Heart left ventricle (tissue), 13 donors: ENCODE results near the gene FAU.

Experiments used
- POLR2A ChIP-seq, 2 donors: fragments of 450-650 bp; IDR thresholded peaks; one replicate each; pipeline ENCODE4 v1.6.1; 2017; ENCODE audit warnings: antibody characterized with exemption in 2 of 2, mild to moderate bottlenecking in 2 of 2, moderate library complexity in 2 of 2
- TF ChIP-seq, protein P1 (sequence below), 12 donors: fragments of 200-600 bp; sonication (generic) in 4 of 12; IDR thresholded peaks; one replicate each; pipeline versions ENCODE4 v1.5.0 to v1.8.0; 2018 to 2022; ENCODE audit warnings: antibody characterized with exemption in 12 of 12, mild to moderate bottlenecking in 5 of 12
- donor health status: ischemic (EF 13 %, LVEDD 7.1; RV severe dilation, severe dysfunction).
- donor health status: DM: no; HTN: yes; CAD: no.
- donor health status: DM: no; HTN: no; CAD: no.
- donor health status: ischemic (EF 25% LVEDD 6.9; RV normal size, moderate dysfunction).
- donor health status: ischemic (EF 25% LVEDD 5.7; RV mildly dilated, moderate dysfunction).
- donor health status: ischemic (EF 35%, LVEDD 5.7; RV mildly dilated, moderate dysfunction).
- donor health status: nonischemic (EF 11% LVEDD 7.7; RV severe dilation, severe dysfunction).
- donor health status: DM: yes; HTN: yes; CAD: no.
- donor health status: PGD.
- donor health status: ischemic (EF 29% LVEDD 5.4; RV normal size, mild dysfunction).
- donor health status: nonischemic (EF 23%, LVEDD 6.1; RV moderate dilation, normal function).

DNA sequence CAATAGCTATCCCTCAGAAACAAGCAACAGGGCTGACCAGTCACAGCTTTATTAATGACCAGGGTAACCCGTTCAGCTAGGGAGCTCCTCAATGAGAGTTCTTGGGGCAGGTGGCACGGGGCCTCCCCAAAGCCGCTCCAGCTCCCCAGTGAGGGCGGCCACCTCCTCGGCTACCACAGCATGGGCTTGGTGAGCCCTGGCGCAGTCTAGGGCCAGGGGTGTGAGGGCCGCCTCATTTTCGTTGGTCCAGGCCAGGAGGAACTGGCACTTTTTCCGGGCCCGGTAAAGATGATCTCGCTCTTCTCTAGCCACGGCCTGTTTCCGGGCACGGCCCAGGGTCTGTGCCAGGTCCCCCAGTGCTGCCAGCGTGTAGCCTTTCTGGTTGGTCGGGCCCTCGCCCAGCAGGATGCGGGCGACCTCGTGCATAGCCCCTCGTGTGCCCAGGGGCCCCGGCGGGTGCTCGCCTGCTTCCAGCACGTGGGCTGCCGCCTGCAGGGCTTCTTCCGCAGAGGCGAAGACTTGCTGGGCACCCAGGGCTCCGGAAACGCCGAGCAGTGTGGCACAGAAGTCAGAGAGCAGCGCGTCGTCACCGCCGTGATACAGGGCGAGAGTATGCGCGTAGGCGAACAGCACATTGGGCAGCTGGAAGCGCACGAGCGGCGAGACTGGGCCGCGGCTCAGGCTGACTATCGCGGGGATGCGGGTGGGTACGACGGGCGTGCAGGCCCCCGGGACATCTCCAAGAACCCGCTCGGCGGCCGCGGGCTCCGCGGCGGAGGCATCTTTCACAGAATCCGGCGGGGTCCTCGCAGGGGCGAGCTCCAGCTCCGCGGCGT lies 5.3 kb downstream of the FAU start:
- TF ChIP-seq, protein P1, sequence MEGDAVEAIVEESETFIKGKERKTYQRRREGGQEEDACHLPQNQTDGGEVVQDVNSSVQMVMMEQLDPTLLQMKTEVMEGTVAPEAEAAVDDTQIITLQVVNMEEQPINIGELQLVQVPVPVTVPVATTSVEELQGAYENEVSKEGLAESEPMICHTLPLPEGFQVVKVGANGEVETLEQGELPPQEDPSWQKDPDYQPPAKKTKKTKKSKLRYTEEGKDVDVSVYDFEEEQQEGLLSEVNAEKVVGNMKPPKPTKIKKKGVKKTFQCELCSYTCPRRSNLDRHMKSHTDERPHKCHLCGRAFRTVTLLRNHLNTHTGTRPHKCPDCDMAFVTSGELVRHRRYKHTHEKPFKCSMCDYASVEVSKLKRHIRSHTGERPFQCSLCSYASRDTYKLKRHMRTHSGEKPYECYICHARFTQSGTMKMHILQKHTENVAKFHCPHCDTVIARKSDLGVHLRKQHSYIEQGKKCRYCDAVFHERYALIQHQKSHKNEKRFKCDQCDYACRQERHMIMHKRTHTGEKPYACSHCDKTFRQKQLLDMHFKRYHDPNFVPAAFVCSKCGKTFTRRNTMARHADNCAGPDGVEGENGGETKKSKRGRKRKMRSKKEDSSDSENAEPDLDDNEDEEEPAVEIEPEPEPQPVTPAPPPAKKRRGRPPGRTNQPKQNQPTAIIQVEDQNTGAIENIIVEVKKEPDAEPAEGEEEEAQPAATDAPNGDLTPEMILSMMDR (IDR thresholded peaks at IDR 0.05) = no peak
- TF ChIP-seq POLR2A (IDR thresholded peaks at IDR 0.05) = no peak
